SK-N-SH treated with all-trans-retinoic acid at 6 μM for 48 hours (cell line): Measurements from ENCODE around the gene CCDC30.
"Not testable (repeated sequence)": the region's sequence is repeated elsewhere in the genome, so short reads cannot be mapped to it uniquely, and the experiment has no call there.

Source experiments
- ATAC-seq: fragments of 200-7000 bp; cut with Tn5 transposase; 3 replicates; pipeline ENCODE4 v1.9.1; 2020; ENCODE audit warnings: mild to moderate bottlenecking, moderate library complexity
- ARNTL ChIP-seq: fragments of 450-650 bp; formaldehyde crosslinking; IDR thresholded peaks from 2 replicates; pipeline ENCODE4 v1.5.0; 2020; ENCODE audit warnings: low read depth, mild to moderate bottlenecking, moderate library complexity, borderline replicate concordance
- CREB5 ChIP-seq: fragments of 250-450 bp; sonication (Bioruptor Pico); IDR thresholded peaks from 2 replicates; pipeline ENCODE4 v1.5.1; 2020; ENCODE audit warnings: low read depth, mild to moderate bottlenecking, moderate library complexity
- CSDC2 ChIP-seq: fragments of 250-450 bp; sonication (Bioruptor Pico); IDR thresholded peaks from 2 replicates; pipeline ENCODE4 v1.5.0; 2020; ENCODE audit warnings: mild to moderate bottlenecking, moderate library complexity
- ESRRG ChIP-seq: fragments of 250-450 bp; sonication (Bioruptor Pico); IDR thresholded peaks from 2 replicates; pipeline ENCODE4 v1.6.1; 2021; ENCODE audit warnings: mild to moderate bottlenecking
- GLIS3 ChIP-seq: fragments of 250-450 bp; sonication (Bioruptor Pico); IDR thresholded peaks from 2 replicates; pipeline ENCODE4 v1.5.0; 2020; ENCODE audit warnings: mild to moderate bottlenecking, moderate library complexity
- ISL1 ChIP-seq: fragments of 250-450 bp; sonication (Bioruptor Pico); IDR thresholded peaks from 2 replicates; pipeline ENCODE4 v2.1.2; 2022; ENCODE audit warnings: mild to moderate bottlenecking, moderate library complexity
- OSR1 ChIP-seq: fragments of 250-450 bp; sonication (Bioruptor Pico); IDR thresholded peaks from 2 replicates; pipeline ENCODE4 v1.8.0; 2022; ENCODE audit warnings: moderate library complexity, mild to moderate bottlenecking, inconsistent platforms
- POU6F1 ChIP-seq: fragments of 250-450 bp; sonication (Bioruptor Pico); IDR thresholded peaks from 2 replicates; pipeline ENCODE4 v1.8.0; 2021; ENCODE audit warnings: low read depth, mild to moderate bottlenecking, moderate library complexity, borderline replicate concordance
- PPARA ChIP-seq: fragments of 250-450 bp; sonication (Bioruptor Pico); IDR thresholded peaks from 2 replicates; pipeline ENCODE4 v1.5.0; 2020; ENCODE audit warnings: mild to moderate bottlenecking, borderline replicate concordance
- RARB ChIP-seq: fragments of 250-450 bp; sonication (Bioruptor Pico); IDR thresholded peaks from 2 replicates; pipeline ENCODE4 v1.8.0; 2021; ENCODE audit warnings: mild to moderate bottlenecking, moderate library complexity
- SNAI2 ChIP-seq: fragments of 250-450 bp; sonication (Bioruptor Pico); IDR thresholded peaks from 2 replicates; pipeline ENCODE4 v1.5.0; 2020; ENCODE audit warnings: mild to moderate bottlenecking, moderate library complexity
- TCF4 ChIP-seq: fragments of 250-450 bp; sonication (Bioruptor Pico); IDR thresholded peaks from 2 replicates; pipeline ENCODE4 v1.8.0; 2021; ENCODE audit warnings: mild to moderate bottlenecking, moderate library complexity, borderline replicate concordance
- TOX ChIP-seq: fragments of 250-450 bp; sonication (Bioruptor Pico); IDR thresholded peaks from 2 replicates; pipeline ENCODE4 v1.8.0; 2021; ENCODE audit warnings: mild to moderate bottlenecking, moderate library complexity, borderline replicate concordance
- TSHZ2 ChIP-seq: fragments of 250-450 bp; sonication (Bioruptor Pico); IDR thresholded peaks from 2 replicates; pipeline ENCODE4 v1.5.0; 2020; ENCODE audit warnings: mild to moderate bottlenecking, moderate library complexity
- ZC3H10 ChIP-seq: fragments of 250-450 bp; sonication (Bioruptor Pico); IDR thresholded peaks from 2 replicates; pipeline ENCODE4 v1.5.1; 2021; ENCODE audit warnings: mild to moderate bottlenecking, moderate library complexity
- ZFP3 ChIP-seq: fragments of 250-450 bp; sonication (Bioruptor Pico); IDR thresholded peaks from 2 replicates; pipeline ENCODE4 v1.5.0; 2020; ENCODE audit warnings: mild to moderate bottlenecking, moderate library complexity
- ZFP30 ChIP-seq: fragments of 450-650 bp; formaldehyde crosslinking; IDR thresholded peaks from 2 replicates; pipeline ENCODE4 v1.5.0; 2022; ENCODE audit warnings: mild to moderate bottlenecking, moderate library complexity
- ZNF565 ChIP-seq: fragments of 450-650 bp; formaldehyde crosslinking; conservative IDR thresholded peaks from 2 replicates; pipeline ENCODE4 v1.5.0; 2020; ENCODE audit warnings: low read depth, mild to moderate bottlenecking, moderate library complexity
- ZNF70 ChIP-seq: fragments of 450-650 bp; formaldehyde crosslinking; IDR thresholded peaks from 2 replicates; pipeline ENCODE4 v1.5.0; 2020; ENCODE audit warnings: mild to moderate bottlenecking, moderate library complexity

Gene CCDC30

GRCh38 chr1:42506576-42506975 is 43.5 kb downstream of the CCDC30 start:
- TF ChIP-seq ZFP30 (CRISPR knock-in tag), result no peak
- no peak for TF ChIP-seq POU6F1 (CRISPR knock-in tag)
- no peak for TF ChIP-seq ISL1 (CRISPR knock-in tag)
- TF ChIP-seq TSHZ2 (CRISPR knock-in tag), result no peak
- no peak for TF ChIP-seq RARB (CRISPR knock-in tag)
- no peak for TF ChIP-seq ARNTL (CRISPR knock-in tag)
- no peak for TF ChIP-seq CSDC2 (CRISPR knock-in tag)
- no peak for TF ChIP-seq ZNF565 (CRISPR knock-in tag)
- no peak for TF ChIP-seq TCF4 (CRISPR knock-in tag)
- TF ChIP-seq SNAI2 (CRISPR knock-in tag), result no peak
- TF ChIP-seq TOX, result no peak
- no peak for TF ChIP-seq CREB5 (CRISPR knock-in tag)
- TF ChIP-seq ZFP3 (CRISPR knock-in tag), result no peak
- TF ChIP-seq, all 23 proteins: peak for 0
- ATAC-seq, result no peak

GRCh38 chr1:42511581-42512155 is 48.6 kb downstream of the CCDC30 start:
- not testable (repeated sequence) for ATAC-seq

- no peak for TF ChIP-seq RARB (CRISPR knock-in tag)
- no peak for TF ChIP-seq CREB5 (CRISPR knock-in tag)
- no peak for TF ChIP-seq PPARA
- no peak for TF ChIP-seq POU6F1 (CRISPR knock-in tag)
- TF ChIP-seq OSR1 (CRISPR knock-in tag), result no peak
- ATAC-seq, result no peak
Observed at GRCh38 chr1:42518908-42519307, 55.8 kb downstream of the CCDC30 start.

GRCh38 chr1:42523171-42523570 is 60.1 kb downstream of the CCDC30 start:
- no peak for ATAC-seq
- TF ChIP-seq RARB (CRISPR knock-in tag) (no peak), TOX (no peak), TSHZ2 (CRISPR knock-in tag) (no peak), CSDC2 (CRISPR knock-in tag) (no peak), ZNF70 (CRISPR knock-in tag) (no peak), ZC3H10 (CRISPR knock-in tag) (no peak), OSR1 (CRISPR knock-in tag) (no peak), CREB5 (CRISPR knock-in tag) (no peak), SNAI2 (CRISPR knock-in tag) (no peak), ZFP30 (CRISPR knock-in tag) (no peak), ZNF565 (CRISPR knock-in tag) (no peak), PPARA (no peak), POU6F1 (CRISPR knock-in tag) (no peak), ISL1 (CRISPR knock-in tag) (no peak), ESRRG (CRISPR knock-in tag) (no peak), ZFP3 (CRISPR knock-in tag) (no peak), GLIS3 (CRISPR knock-in tag) (no peak), TCF4 (CRISPR knock-in tag) (no peak)
